NCI-H2227 (cell line): ENCODE data around the gene MSMB.
"Not testable (repeated sequence)": the region's sequence is repeated elsewhere in the genome, so short reads cannot be mapped to it uniquely, and the experiment has no call there.

ENCODE experiments used
- DNase-seq: peaks from one replicate; lab custom pipeline; 2025; ENCODE audit not compliant: unreplicated experiment; lab: John Stamatoyannopoulos, UW

The MSMB gene

GRCh38 chr10:46014683-46015405 is 31.2 kb downstream of the MSMB start:
- no peak for DNase-seq

- DNase-seq: no peak
These were observed 31.9 kb downstream of the MSMB start for GRCh38 chr10:46014206-46014605.

- DNase-seq: no peak
These were observed 33.3 kb downstream of the MSMB start for GRCh38 chr10:46012746-46013145.

GRCh38 chr10:46006219-46006618 is 39.9 kb downstream of the MSMB start:
- DNase-seq: no peak

GRCh38 chr10:46005383-46005782 is 40.7 kb downstream of the MSMB start:
- no peak for DNase-seq

DNA sequence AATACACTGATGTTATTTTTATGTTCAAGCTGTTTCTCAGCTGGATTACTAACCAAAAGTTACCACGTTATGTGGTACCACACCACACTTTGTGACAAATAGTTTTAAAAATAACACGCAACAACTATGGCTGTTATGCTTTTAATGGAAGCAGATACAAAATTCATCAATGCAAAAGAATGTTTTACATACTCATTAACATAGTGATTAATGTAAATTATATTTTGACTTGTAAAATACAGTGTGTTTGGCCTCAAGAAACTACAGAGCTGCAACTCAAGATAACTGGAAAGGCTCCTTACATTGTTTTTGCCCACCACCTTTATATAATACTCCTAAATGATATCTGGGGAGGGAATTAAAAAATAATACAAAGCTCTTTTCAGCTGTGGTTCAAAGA is 41.1 kb downstream of the MSMB start:
- DNase-seq: no peak

DNA sequence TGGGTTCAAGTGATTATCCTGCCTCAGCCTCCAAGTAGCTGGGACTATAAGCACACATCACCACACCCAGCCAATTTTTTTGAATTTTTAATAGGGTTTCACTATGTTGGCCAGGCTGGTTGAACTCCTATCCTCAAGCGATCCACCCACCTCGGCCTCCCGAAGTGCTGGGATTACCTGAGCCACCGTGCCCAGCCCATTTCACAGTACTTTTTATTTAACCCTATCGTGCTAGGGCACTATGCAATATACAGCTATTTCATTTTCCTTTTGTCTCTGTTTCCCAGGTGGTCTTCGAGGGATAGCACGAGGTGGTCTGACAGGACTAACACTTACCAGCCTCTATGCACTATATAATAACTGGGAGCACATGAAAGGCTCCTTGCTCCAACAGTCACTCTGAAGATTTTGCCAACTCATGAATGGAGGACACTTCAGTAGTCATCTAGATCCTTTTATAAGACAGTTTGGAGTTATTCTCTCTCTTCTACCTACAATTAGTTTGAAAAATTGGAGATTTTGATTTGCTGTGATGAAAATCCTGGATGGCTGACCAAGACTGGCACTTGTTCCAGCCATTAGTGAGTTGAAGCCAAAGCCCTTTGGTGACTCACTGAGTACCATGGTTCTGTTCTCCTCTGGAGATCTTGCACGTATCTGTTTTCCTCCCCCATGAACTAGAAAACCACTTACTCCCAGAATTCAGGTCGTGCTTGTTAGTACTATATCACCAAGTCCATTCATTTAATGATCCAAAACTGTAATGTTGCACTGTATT is 43.0 kb downstream of the MSMB start:
- no peak for DNase-seq

DNA sequence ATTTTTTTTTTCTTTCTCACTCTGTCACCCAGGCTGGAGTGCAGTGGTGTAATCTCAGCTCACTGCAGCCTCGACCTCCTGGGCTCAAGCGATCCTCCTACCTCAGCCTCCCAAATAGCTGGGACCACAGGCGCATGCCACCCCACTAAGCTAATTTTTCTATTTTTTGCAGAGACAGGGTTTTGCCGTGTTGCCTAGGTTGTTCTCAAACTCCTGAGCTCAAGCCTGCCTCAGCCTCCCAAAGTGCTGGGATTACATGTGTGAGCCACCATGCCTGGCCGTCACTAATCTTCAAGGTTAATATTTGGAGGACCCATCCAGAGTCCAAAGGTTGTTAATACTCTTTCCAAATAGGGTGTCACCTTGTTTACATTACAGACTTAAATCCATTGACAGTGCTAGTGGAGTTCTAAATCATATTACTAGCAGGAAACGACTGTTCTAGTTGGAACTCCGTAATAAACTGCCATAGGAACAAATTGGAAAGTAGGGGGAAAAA is 43.8 kb downstream of the MSMB start:
- DNase-seq: not testable (repeated sequence)

- DNase-seq: no peak
These were observed 44.8 kb downstream of the MSMB start for GRCh38 chr10:46001187-46001756.

- DNase-seq: no peak
These were observed 45.5 kb downstream of the MSMB start for GRCh38 chr10:46000538-46000937.

GRCh38 chr10:45999955-46000354 is 46.1 kb downstream of the MSMB start:
- not testable (repeated sequence) for DNase-seq

GRCh38 chr10:45997994-45998763 is 47.9 kb downstream of the MSMB start:
- no peak for DNase-seq

- DNase-seq: no peak
These were observed 48.5 kb downstream of the MSMB start for GRCh38 chr10:45997557-45997956.

GRCh38 chr10:45985590-45985989 is 60.5 kb downstream of the MSMB start:
- not testable (repeated sequence) for DNase-seq

GRCh38 chr10:45984473-45984872 is 61.6 kb downstream of the MSMB start:
- not testable (repeated sequence) for DNase-seq

DNA sequence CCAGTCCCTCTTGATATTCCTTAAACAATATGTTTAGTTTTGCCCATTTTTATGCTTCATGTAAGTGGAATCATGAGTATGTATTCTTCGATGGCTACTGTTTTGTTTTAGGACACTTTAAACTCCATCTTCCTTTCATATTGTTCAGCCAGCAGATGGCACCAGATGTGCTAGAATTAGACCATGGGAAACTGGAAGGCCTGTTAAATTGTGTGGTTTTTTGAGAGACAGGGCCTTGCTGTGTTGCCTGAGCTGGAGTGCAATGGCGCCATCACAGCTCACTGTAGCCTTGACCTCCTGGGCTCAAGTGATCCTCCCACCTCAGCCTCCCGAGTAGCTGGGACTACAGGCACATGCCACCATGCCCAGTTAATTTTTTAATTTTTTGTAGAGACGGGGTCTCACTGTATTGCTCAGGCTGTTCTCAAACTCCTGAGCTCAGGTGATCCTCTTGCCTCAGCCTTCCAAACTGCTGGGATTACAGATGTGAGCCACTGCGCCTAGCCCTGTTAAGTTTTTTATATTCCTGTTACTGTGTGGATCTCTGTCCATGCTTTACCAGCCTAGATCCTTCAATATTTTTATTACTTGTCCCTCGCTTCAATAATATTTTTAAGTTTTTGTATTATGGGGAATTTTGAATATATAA is 62.4 kb downstream of the MSMB start:
- peak; percentile 18 for DNase-seq
